Measurements from ENCODE around the gene VAV3. TPM values are rescaled to one million over a fixed set of nuclear protein-coding genes. Genes with fewer than 3 reads are reported as not detected.

Gene VAV3
- polyA plus RNA-seq, 3 donors, result 5.4 to 9.2 (median 9.0) TPM

DNA sequence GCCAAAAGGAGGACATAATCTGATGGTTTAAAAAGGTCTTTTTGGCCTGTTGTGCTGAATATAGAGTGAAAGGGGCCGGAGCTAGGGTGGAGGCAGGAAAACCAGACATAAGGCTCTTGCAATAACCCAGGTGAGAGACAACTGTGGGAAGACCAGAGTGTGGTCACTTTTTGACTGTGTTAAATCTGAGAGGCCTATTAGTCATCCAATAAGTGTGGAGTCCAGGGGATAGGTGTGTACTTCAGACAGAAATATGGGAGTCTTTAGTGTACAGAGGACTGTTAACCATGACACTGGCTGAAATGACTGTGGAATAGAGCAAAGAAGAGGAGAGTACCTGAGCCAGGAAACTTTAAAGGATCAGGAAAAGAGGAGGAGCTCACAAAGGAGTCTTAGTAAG lies 89.3 kb downstream of the VAV3 start:
- no peaks in the 10 kb centered on the region for H3K9me3 ChIP-seq (replicated peaks in 1 of 2; ENCODE audit: control insufficient read depth in 1 of 2, insufficient read depth in 1 of 2, low read length in 2 of 2)
- H3K9me3 Mint-ChIP-seq, result no peaks in the 10 kb centered on the region
- H3K4me2 ChIP-seq (replicated peaks; ENCODE audit: extremely low read depth, low read length, poor library complexity, severe bottlenecking), result peak overlapping the region; percentile 62
- H2AFZ ChIP-seq (ENCODE audit: insufficient read depth, low read depth, low read length, poor library complexity, severe bottlenecking), result no peak overlapping the region
- no peaks in the 10 kb centered on the region for H3K27me3 Mint-ChIP-seq (ENCODE audit: low read depth in 3 of 3)
- intact Hi-C loops (cut with micrococcal nuclease), result loop anchor here (5.0 to 10.0 kb wide), 4 partner anchors 62 to 179 kb away; no protein-coding TSS in a partner anchor
- peaks cover 63 to 80% of the 10 kb centered on the region in 2 donors for H3K4me1 ChIP-seq (ENCODE audit: control insufficient read depth in 1 of 2, insufficient read depth in 2 of 2, low read length in 2 of 2)
- H3K27ac ChIP-seq (ENCODE audit: low read depth in 1 of 2, low read length in 2 of 2), result peak overlapping the region in 1 of 2 donors; percentile 75
- peak in 1 of 3 donors; percentile 18 for DNase-seq
- TF ChIP-seq, protein P1, sequence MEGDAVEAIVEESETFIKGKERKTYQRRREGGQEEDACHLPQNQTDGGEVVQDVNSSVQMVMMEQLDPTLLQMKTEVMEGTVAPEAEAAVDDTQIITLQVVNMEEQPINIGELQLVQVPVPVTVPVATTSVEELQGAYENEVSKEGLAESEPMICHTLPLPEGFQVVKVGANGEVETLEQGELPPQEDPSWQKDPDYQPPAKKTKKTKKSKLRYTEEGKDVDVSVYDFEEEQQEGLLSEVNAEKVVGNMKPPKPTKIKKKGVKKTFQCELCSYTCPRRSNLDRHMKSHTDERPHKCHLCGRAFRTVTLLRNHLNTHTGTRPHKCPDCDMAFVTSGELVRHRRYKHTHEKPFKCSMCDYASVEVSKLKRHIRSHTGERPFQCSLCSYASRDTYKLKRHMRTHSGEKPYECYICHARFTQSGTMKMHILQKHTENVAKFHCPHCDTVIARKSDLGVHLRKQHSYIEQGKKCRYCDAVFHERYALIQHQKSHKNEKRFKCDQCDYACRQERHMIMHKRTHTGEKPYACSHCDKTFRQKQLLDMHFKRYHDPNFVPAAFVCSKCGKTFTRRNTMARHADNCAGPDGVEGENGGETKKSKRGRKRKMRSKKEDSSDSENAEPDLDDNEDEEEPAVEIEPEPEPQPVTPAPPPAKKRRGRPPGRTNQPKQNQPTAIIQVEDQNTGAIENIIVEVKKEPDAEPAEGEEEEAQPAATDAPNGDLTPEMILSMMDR (IDR thresholded peaks at IDR 0.05), result no peak
- H3K4me3 ChIP-seq (replicated peaks in 1 of 3; ENCODE audit: low read depth in 2 of 3, low read length in 3 of 3), result peak overlapping the region in 1 of 3 experiments; percentile 37
- H3K4me1 Mint-ChIP-seq, result peaks cover 73% of the 10 kb centered on the region
- H3K36me3 Mint-ChIP-seq, result peaks cover 5% of the 10 kb centered on the region in 2 donors
- no peaks in the 10 kb centered on the region for H4K20me1 ChIP-seq (ENCODE audit: insufficient read depth, low read length)
- peak overlapping the region; percentile 62 to 91 (median 82) for H3K27ac Mint-ChIP-seq
- no peaks in the 10 kb centered on the region for H3K27me3 ChIP-seq (ENCODE audit: control insufficient read depth in 2 of 2, insufficient read depth in 2 of 2, low read length in 2 of 2)
- H3K36me3 ChIP-seq (replicated peaks in 1 of 2; ENCODE audit: control insufficient read depth in 1 of 2, insufficient read depth in 2 of 2, low read length in 2 of 2), result no peaks in the 10 kb centered on the region
- WGBS (ENCODE audit: insufficient coverage), result 89% methylated on average over 1 of the region's 1 CpG
- H3K79me2 ChIP-seq (ENCODE audit: insufficient read depth, low read length), result peaks cover 51% of the 10 kb centered on the region
- no peak overlapping the region for H3K4me3 Mint-ChIP-seq
- no peak overlapping the region for H3K9ac ChIP-seq (ENCODE audit: insufficient read depth, low read length, poor library complexity, severe bottlenecking)

DNA sequence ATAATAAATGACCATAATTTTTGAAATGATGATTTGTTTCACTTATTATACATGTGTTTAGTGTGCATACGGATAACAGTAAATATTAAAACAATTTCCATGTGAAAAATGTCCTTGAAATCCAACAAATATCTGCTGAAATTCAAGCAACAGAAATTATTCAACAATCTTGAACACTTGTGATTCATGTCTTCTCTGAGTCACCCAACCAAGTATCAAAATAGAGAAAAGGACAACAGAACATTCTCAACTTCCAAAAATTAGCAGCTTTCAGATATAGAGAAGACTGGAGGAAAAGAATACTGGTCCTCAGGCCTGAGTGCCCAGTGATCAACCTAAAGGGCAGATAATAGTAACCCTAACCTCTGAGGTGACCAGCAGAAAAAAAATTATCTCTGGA lies 90.8 kb downstream of the VAV3 start:
- Mint-ChIP-seq H3K36me3 (peaks cover 10 to 18% of the 10 kb centered on the region in 2 donors), H3K4me3 (no peak overlapping the region), H3K27me3 (ENCODE audit: low read depth in 3 of 3) (peaks cover 0 to 2% (median 0%) of the 10 kb centered on the region in 3 donors), H3K9me3 (peaks cover 0 to 7% (median 0%) of the 10 kb centered on the region in 7 donors), H3K4me1 (peaks cover 69% of the 10 kb centered on the region), H3K27ac (peak overlapping the region in 1 of 7 donors; percentile 2)
- Histone ChIP-seq H3K27me3 (ENCODE audit: control insufficient read depth in 2 of 2, insufficient read depth in 2 of 2, low read length in 2 of 2) (no peaks in the 10 kb centered on the region), H3K4me3 (replicated peaks in 1 of 3; ENCODE audit: low read depth in 2 of 3, low read length in 3 of 3) (no peak overlapping the region), H4K20me1 (ENCODE audit: insufficient read depth, low read length) (no peaks in the 10 kb centered on the region), H3K4me2 (replicated peaks; ENCODE audit: extremely low read depth, low read length, poor library complexity, severe bottlenecking) (no peak overlapping the region), H2AFZ (ENCODE audit: insufficient read depth, low read depth, low read length, poor library complexity, severe bottlenecking) (no peak overlapping the region), H3K9me3 (replicated peaks in 1 of 2; ENCODE audit: control insufficient read depth in 1 of 2, insufficient read depth in 1 of 2, low read length in 2 of 2) (no peaks in the 10 kb centered on the region), H3K4me1 (ENCODE audit: control insufficient read depth in 1 of 2, insufficient read depth in 2 of 2, low read length in 2 of 2) (peaks cover 57 to 69% of the 10 kb centered on the region in 2 donors), H3K36me3 (replicated peaks in 1 of 2; ENCODE audit: control insufficient read depth in 1 of 2, insufficient read depth in 2 of 2, low read length in 2 of 2) (no peaks in the 10 kb centered on the region), H3K9ac (ENCODE audit: insufficient read depth, low read length, poor library complexity, severe bottlenecking) (no peak overlapping the region), H3K27ac (ENCODE audit: low read depth in 1 of 2, low read length in 2 of 2) (peak overlapping the region in 1 of 2 donors; percentile 66), H3K79me2 (ENCODE audit: insufficient read depth, low read length) (peaks cover 42% of the 10 kb centered on the region)
- intact Hi-C loops (cut with micrococcal nuclease), result loop anchor here (10.0 kb wide), 2 partner anchors 171 to 181 kb away; no protein-coding TSS in a partner anchor
- TF ChIP-seq, protein P1 (IDR thresholded peaks at IDR 0.05), result no peak
- DNase-seq, result peak in 1 of 3 donors; percentile 34
- no CpG with 5 or more reads among the region's 1 CpG for WGBS (ENCODE audit: insufficient coverage)

Data from CD14-positive monocyte (primary cell).